T-cell (primary cell): ENCODE results near the gene FOXI2. TPM values are rescaled to one million over a fixed set of nuclear protein-coding genes. Genes with fewer than 3 reads are reported as not detected.

Experiments
- ATAC-seq, 4 experiments: fragments of 200-7000 bp in 3 of 4; fragments of 150-1000 bp in 1 of 4; cut with Tn5 transposase; replicated peaks in 1 of 4; 1 replicate in 3 of 4; 2 replicates in 1 of 4; pipeline ENCODE4 v1.10.0; 2021; ENCODE audit warnings: moderate library complexity in 3 of 4, mild to moderate bottlenecking in 2 of 4, moderate number of reproducible peaks in 1 of 4
- CTCF ChIA-PET, 2 donors: fragments of 300-600 bp; sonication (Branson Sonifier 250); formaldehyde crosslinking; loops; one replicate each; lab custom pipeline; 2022; ENCODE audit warnings: antibody characterized with exemption in 2 of 2; lab: Charles Lee
- POLR2A ChIA-PET, 2 donors: fragments of 300-600 bp; sonication (Branson Sonifier 250); formaldehyde crosslinking; loops; one replicate each; lab custom pipeline; 2022; ENCODE audit warnings: antibody characterized with exemption in 2 of 2; lab: Charles Lee
- DNase-seq, 35 experiments: peaks; one replicate each; pipeline versions ENCODE4 v3.0.0 to v3.0.0-alpha.2; 2013 to 2023
- H3K27ac ChIP-seq: one replicate; pipeline ENCODE4 v1.5.1; 2013; ENCODE audit warnings: low read length
- H3K27me3 ChIP-seq, 2 experiments: replicated peaks in 1 of 2; 1 replicate in 1 of 2; 2 replicates in 1 of 2; pipeline versions ENCODE4 v1.6.1 to v1.7.0; 2013; ENCODE audit warnings: low read length in 1 of 2, mixed read lengths in 1 of 2; ENCODE audit not compliant: control insufficient read depth in 2 of 2, insufficient read depth in 2 of 2; ENCODE audit errors: extremely low read depth in 1 of 2
- H3K36me3 ChIP-seq, 2 donors: 1 replicate in 1 of 2; 2 replicates in 1 of 2; pipeline versions ENCODE4 v1.6.1 to v1.7.0; 2013; ENCODE audit warnings: low read length in 1 of 2; ENCODE audit not compliant: control insufficient read depth in 2 of 2, insufficient read depth in 1 of 2; ENCODE audit errors: extremely low read depth in 1 of 2
- H3K4me1 ChIP-seq, 2 experiments: 1 replicate in 1 of 2; 2 replicates in 1 of 2; pipeline versions ENCODE4 v1.6.1 to v1.7.0; 2013; ENCODE audit warnings: low read length in 2 of 2, mixed read lengths in 1 of 2; ENCODE audit not compliant: insufficient read depth in 2 of 2, control insufficient read depth in 1 of 2; ENCODE audit errors: extremely low read depth in 1 of 2
- H3K4me3 ChIP-seq, 2 donors: 1 replicate in 1 of 2; 2 replicates in 1 of 2; pipeline versions ENCODE4 v1.5.1 to v1.7.0; 2013; ENCODE audit warnings: mild to moderate bottlenecking in 2 of 2, low read length in 1 of 2, moderate library complexity in 1 of 2; ENCODE audit not compliant: control insufficient read depth in 1 of 2; ENCODE audit errors: extremely low read depth in 1 of 2
- H3K9me3 ChIP-seq: 2 replicates; pipeline ENCODE4 v1.7.0; 2013
- H3K27ac Mint-ChIP-seq, 2 donors: one replicate each; pipeline ENCODE4 v1.8.0; 2020 to 2021; ENCODE audit warnings: mild to moderate bottlenecking in 2 of 2, mixed read lengths in 2 of 2
- H3K27me3 Mint-ChIP-seq, 2 donors: one replicate each; pipeline ENCODE4 v1.8.0; 2021 to 2022; ENCODE audit warnings: mixed read lengths in 2 of 2
- H3K36me3 Mint-ChIP-seq: one replicate; pipeline ENCODE4 v1.8.0; 2021; ENCODE audit warnings: mixed read lengths
- H3K4me1 Mint-ChIP-seq, 3 donors: one replicate each; pipeline ENCODE4 v1.8.0; 2020 to 2022; ENCODE audit warnings: mixed read lengths in 3 of 3, mild to moderate bottlenecking in 1 of 3
- H3K4me3 Mint-ChIP-seq, 3 donors: one replicate each; pipeline ENCODE4 v1.8.0; 2020 to 2022; ENCODE audit warnings: mild to moderate bottlenecking in 3 of 3, mixed read lengths in 3 of 3, moderate library complexity in 3 of 3
- H3K9me3 Mint-ChIP-seq, 3 donors: one replicate each; pipeline ENCODE4 v1.8.0; 2020 to 2022; ENCODE audit warnings: mixed read lengths in 3 of 3
- WGBS: methylation state at CpG from one replicate; pipeline ENCODE4 v1.1.5; 2013; ENCODE audit warnings: missing lambda C conversion rate; ENCODE audit not compliant: insufficient coverage; 5-methylcytosine and 5-hydroxymethylcytosine counted together
- total RNA-seq, 35 experiments: library from RNA in 6 of 35; stranded (reverse) in 6 of 35; fragments of 120-200 nt in 1 of 35; gene quantifications; one replicate each; pipeline versions ENCODE4 v1.2.1 to v1.2.4 and lab custom pipeline; 2013 to 2026

FOXI2 gene
- total RNA-seq (not detected), total RNA-seq (lab: John Stamatoyannopoulos, UW) (0 to 0.12 (median 0) reads per million in 29 experiments)
- not detected for total RNA-seq (2013)

- no peaks in the 10 kb centered on the region for H3K4me1 Mint-ChIP-seq
Measured at GRCh38 chr10:127736915-127737562, at the start of gene FOXI2. Gene FOXI2, plus strand, starts transcription at chr10:127737185. Its CDS starts 89 bp downstream, at chr10:127737274.

GRCh38 chr10:127687548-127687947 lies 49.4 kb upstream of the FOXI2 start:
- Mint-ChIP-seq H3K4me1 (no peaks in the 10 kb centered on the region), H3K9me3 (no peaks in the 10 kb centered on the region), H3K4me3 (no peak overlapping the region), H3K36me3 (no peaks in the 10 kb centered on the region), H3K27ac (no peak overlapping the region), H3K27me3 (peaks cover 1 to 9% of the 10 kb centered on the region in 2 donors)
- Histone ChIP-seq H3K4me3 (no peak overlapping the region), H3K36me3 (no peaks in the 10 kb centered on the region), H3K27me3 (peaks cover 0 to 5% of the 10 kb centered on the region in 2 experiments), H3K9me3 (no peaks in the 10 kb centered on the region), H3K4me1 (no peaks in the 10 kb centered on the region), H3K27ac (no peak overlapping the region)
- 79% methylated on average over 3 of the region's 6 CpGs for WGBS
- ATAC-seq: no peak
- POLR2A ChIA-PET: no interaction called here
- CTCF ChIA-PET: no interaction called here
- DNase-seq: no peak

More at GRCh38 chr10:127736915-127737562, at the start of gene FOXI2:
- H3K36me3 ChIP-seq: no peaks in the 10 kb centered on the region
- Mint-ChIP-seq H3K36me3 (no peaks in the 10 kb centered on the region), H3K9me3 (peaks cover 0 to 4% (median 0%) of the 10 kb centered on the region in 3 donors), H3K4me3 (no peak within 1 kb of the TSS), H3K27ac (no peak within 1 kb of the TSS), H3K27me3 (peaks cover 30 to 48% of the 10 kb centered on the region in 2 donors)
- DNase-seq (no peak), ATAC-seq (no peak)
- no peak within 1 kb of the TSS for H3K4me3 ChIP-seq
- 9% methylated on average over 66 of the region's 66 CpGs for WGBS
- ChIA-PET CTCF (no interaction called here), POLR2A (no interaction called here)
- peaks cover 6 to 48% of the 10 kb centered on the region in 2 experiments for H3K27me3 ChIP-seq
- H3K9me3 ChIP-seq: no peaks in the 10 kb centered on the region
- no peaks in the 10 kb centered on the region for H3K4me1 ChIP-seq
- H3K27ac ChIP-seq: no peak within 1 kb of the TSS

- Mint-ChIP-seq H3K4me3 (no peak overlapping the region), H3K4me1 (no peaks in the 10 kb centered on the region), H3K9me3 (no peaks in the 10 kb centered on the region), H3K27me3 (peaks cover 0 to 5% of the 10 kb centered on the region in 2 donors), H3K36me3 (no peaks in the 10 kb centered on the region), H3K27ac (no peak overlapping the region)
- Histone ChIP-seq H3K36me3 (no peaks in the 10 kb centered on the region), H3K27me3 (no peaks in the 10 kb centered on the region), H3K4me1 (no peaks in the 10 kb centered on the region), H3K9me3 (no peaks in the 10 kb centered on the region), H3K4me3 (no peak overlapping the region), H3K27ac (no peak overlapping the region)
- no peak for DNase-seq
- ChIA-PET POLR2A (no interaction called here), CTCF (no interaction called here)
- no peak for ATAC-seq
- 67% methylated on average over 1 of the region's 2 CpGs for WGBS
Measured at GRCh38 chr10:127690176-127690835, 46.7 kb upstream of the FOXI2 start.

GRCh38 chr10:127694580-127695193 lies 42.3 kb upstream of the FOXI2 start:
- 15% methylated on average over 3 of the region's 8 CpGs for WGBS
- ATAC-seq: no peak
- Mint-ChIP-seq H3K9me3 (no peaks in the 10 kb centered on the region), H3K4me1 (no peaks in the 10 kb centered on the region), H3K27ac (no peak overlapping the region), H3K4me3 (no peak overlapping the region), H3K27me3 (peaks cover 5 to 7% of the 10 kb centered on the region in 2 donors), H3K36me3 (no peaks in the 10 kb centered on the region)
- DNase-seq: peak in 1 of 35 experiments; percentile 5
- H3K36me3 ChIP-seq: no peaks in the 10 kb centered on the region
- no peak overlapping the region for H3K27ac ChIP-seq
- ChIA-PET CTCF (no interaction called here), POLR2A (interaction anchor here in 1 of 2 donors (0.6 kb wide), 1 partner anchor 18 kb away, joined by 5 read pairs; no protein-coding TSS in a partner anchor)
- no peak overlapping the region for H3K4me3 ChIP-seq
- H3K27me3 ChIP-seq: peaks cover 0 to 9% of the 10 kb centered on the region in 2 experiments
- no peaks in the 10 kb centered on the region for H3K9me3 ChIP-seq
- no peaks in the 10 kb centered on the region for H3K4me1 ChIP-seq

- no peak for DNase-seq
Measured at GRCh38 chr10:127695431-127695830, 41.6 kb upstream of the FOXI2 start.

GRCh38 chr10:127698886-127699285 lies 38.1 kb upstream of the FOXI2 start:
- Mint-ChIP-seq H3K27ac (no peak overlapping the region), H3K4me1 (no peaks in the 10 kb centered on the region), H3K9me3 (peaks cover 0 to 2% (median 0%) of the 10 kb centered on the region in 3 donors), H3K36me3 (no peaks in the 10 kb centered on the region), H3K4me3 (no peak overlapping the region), H3K27me3 (peaks cover 15 to 26% of the 10 kb centered on the region in 2 donors)
- ChIA-PET CTCF (no interaction called here), POLR2A (no interaction called here)
- Histone ChIP-seq H3K9me3 (no peaks in the 10 kb centered on the region), H3K27ac (no peak overlapping the region), H3K4me1 (no peaks in the 10 kb centered on the region), H3K36me3 (no peaks in the 10 kb centered on the region), H3K27me3 (peaks cover 0 to 11% of the 10 kb centered on the region in 2 experiments), H3K4me3 (no peak overlapping the region)
- no CpG with 5 or more reads among the region's 6 CpGs for WGBS
- DNase-seq: no peak
- no peak for ATAC-seq

More at GRCh38 chr10:127695431-127695830, 41.6 kb upstream of the FOXI2 start:
- Mint-ChIP-seq H3K4me1 (no peaks in the 10 kb centered on the region), H3K9me3 (no peaks in the 10 kb centered on the region), H3K27me3 (peaks cover 5 to 13% of the 10 kb centered on the region in 2 donors), H3K4me3 (no peak overlapping the region), H3K36me3 (no peaks in the 10 kb centered on the region), H3K27ac (no peak overlapping the region)
- Histone ChIP-seq H3K9me3 (no peaks in the 10 kb centered on the region), H3K27ac (no peak overlapping the region), H3K4me1 (no peaks in the 10 kb centered on the region), H3K4me3 (no peak overlapping the region), H3K27me3 (peaks cover 0 to 9% of the 10 kb centered on the region in 2 experiments), H3K36me3 (no peaks in the 10 kb centered on the region)
- ATAC-seq: no peak
- 71% methylated on average over 1 of the region's 4 CpGs for WGBS
- CTCF ChIA-PET: no interaction called here
- POLR2A ChIA-PET: interaction anchor here in 1 of 2 donors (0.6 kb wide), 1 partner anchor 17 kb away, joined by 5 read pairs; no protein-coding TSS in a partner anchor
